PC-9 (cell line): ENCODE data around the gene VPS33A.

Experiments used
- EZH2 ChIP-seq: fragments of 200-600 bp; sonication (generic); IDR thresholded peaks from 2 replicates; pipeline ENCODE4 v1.8.0; 2017; ENCODE audit warnings: antibody characterized with exemption, low read depth
- TF ChIP-seq, protein P1 (sequence below): fragments of 200-600 bp; sonication (generic); conservative IDR thresholded peaks from 2 replicates; pipeline ENCODE4 v1.6.1; 2017; ENCODE audit warnings: mixed run types, antibody characterized with exemption, mild to moderate bottlenecking, moderate library complexity

DNA sequence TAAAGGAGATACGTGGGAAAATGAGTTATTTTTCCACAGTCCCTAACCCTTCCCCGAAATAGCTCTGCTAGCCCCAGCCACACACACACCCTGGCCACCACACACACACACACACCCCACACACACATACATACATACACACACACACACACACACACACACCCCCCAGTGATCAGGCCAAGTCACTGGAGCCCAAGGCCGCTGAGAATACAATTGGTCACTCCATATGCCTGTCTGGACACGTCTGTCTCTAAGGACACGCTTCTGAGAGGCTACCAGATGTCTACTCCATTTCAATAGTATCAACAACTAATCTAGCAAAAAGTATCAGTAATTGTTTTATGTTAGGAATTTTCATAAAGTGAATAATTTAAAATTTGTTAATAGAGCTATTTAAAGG lies 27.4 kb downstream of the VPS33A start:
- TF ChIP-seq, protein P1, sequence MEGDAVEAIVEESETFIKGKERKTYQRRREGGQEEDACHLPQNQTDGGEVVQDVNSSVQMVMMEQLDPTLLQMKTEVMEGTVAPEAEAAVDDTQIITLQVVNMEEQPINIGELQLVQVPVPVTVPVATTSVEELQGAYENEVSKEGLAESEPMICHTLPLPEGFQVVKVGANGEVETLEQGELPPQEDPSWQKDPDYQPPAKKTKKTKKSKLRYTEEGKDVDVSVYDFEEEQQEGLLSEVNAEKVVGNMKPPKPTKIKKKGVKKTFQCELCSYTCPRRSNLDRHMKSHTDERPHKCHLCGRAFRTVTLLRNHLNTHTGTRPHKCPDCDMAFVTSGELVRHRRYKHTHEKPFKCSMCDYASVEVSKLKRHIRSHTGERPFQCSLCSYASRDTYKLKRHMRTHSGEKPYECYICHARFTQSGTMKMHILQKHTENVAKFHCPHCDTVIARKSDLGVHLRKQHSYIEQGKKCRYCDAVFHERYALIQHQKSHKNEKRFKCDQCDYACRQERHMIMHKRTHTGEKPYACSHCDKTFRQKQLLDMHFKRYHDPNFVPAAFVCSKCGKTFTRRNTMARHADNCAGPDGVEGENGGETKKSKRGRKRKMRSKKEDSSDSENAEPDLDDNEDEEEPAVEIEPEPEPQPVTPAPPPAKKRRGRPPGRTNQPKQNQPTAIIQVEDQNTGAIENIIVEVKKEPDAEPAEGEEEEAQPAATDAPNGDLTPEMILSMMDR: no peak
- TF ChIP-seq EZH2: no peak
